HG02623 (cell line): ENCODE measurements around the gene NAP1L4.
"Not testable (repeated sequence)": the region's sequence is repeated elsewhere in the genome, so short reads cannot be mapped to it uniquely, and the experiment has no call there.

Experiments
- ATAC-seq: cut with Tn5 transposase; IDR thresholded peaks from one replicate; pipeline ENCODE4 v1.9.1; 2021; ENCODE audit warnings: moderate library complexity; ENCODE audit not compliant: unreplicated experiment

NAP1L4 gene

GRCh38 chr11:2911785-2912391, 80.2 kb downstream of the NAP1L4 start:
- no peak for ATAC-seq

GRCh38 chr11:2911088-2911784, 80.9 kb downstream of the NAP1L4 start:
- ATAC-seq: no peak

- no peak for ATAC-seq
Measured at GRCh38 chr11:2910401-2910955, 81.7 kb downstream of the NAP1L4 start.

- ATAC-seq: no peak
Measured at GRCh38 chr11:2909133-2909902, 82.8 kb downstream of the NAP1L4 start.

GRCh38 chr11:2908130-2908529, 84.0 kb downstream of the NAP1L4 start:
- ATAC-seq: no peak

GRCh38 chr11:2905299-2905698, 86.8 kb downstream of the NAP1L4 start:
- not testable (repeated sequence) for ATAC-seq

GRCh38 chr11:2904153-2905052, 87.7 kb downstream of the NAP1L4 start:
- no peak for ATAC-seq

- no peak for ATAC-seq
Measured at GRCh38 chr11:2903672-2904011, 88.5 kb downstream of the NAP1L4 start.

GRCh38 chr11:2902784-2903671, 89.1 kb downstream of the NAP1L4 start:
- ATAC-seq: no peak

- ATAC-seq: peak; percentile 94
Measured at GRCh38 chr11:2901854-2902783, 90.0 kb downstream of the NAP1L4 start.

GRCh38 chr11:2901196-2901796, 90.8 kb downstream of the NAP1L4 start:
- no peak for ATAC-seq

- ATAC-seq: no peak
Measured at GRCh38 chr11:2899080-2899783, 92.9 kb downstream of the NAP1L4 start.

- no peak for ATAC-seq
Measured at GRCh38 chr11:2898366-2899079, 93.6 kb downstream of the NAP1L4 start.

GRCh38 chr11:2897048-2897447, 95.1 kb downstream of the NAP1L4 start:
- ATAC-seq: no peak

- ATAC-seq: no peak
Measured at GRCh38 chr11:2896047-2896446, 96.1 kb downstream of the NAP1L4 start.
